Upper lobe of left lung (tissue), 6 donors: ENCODE results near the gene ZNF74. TPM values are rescaled to one million over a fixed set of nuclear protein-coding genes. Genes with fewer than 3 reads are reported as not detected.
A peak's percentile ranks its signal among the peaks of the same experiment; 100 is the strongest.

Source experiments
- ATAC-seq, 2 donors: fragments of 200-7000 bp; cut with Tn5 transposase; one replicate each; pipeline ENCODE4 v1.9.1; 2022; ENCODE audit warnings: mild to moderate bottlenecking in 2 of 2, moderate library complexity in 2 of 2; ENCODE audit not compliant: low FRiP score in 2 of 2
- DNase-seq, 2 donors: peaks; one replicate each; pipeline ENCODE4 v3.0.0-alpha.2; 2019 to 2020
- H3K27ac ChIP-seq, 4 donors: fragments of 200-600 bp; sonication (generic); one replicate each; pipeline ENCODE4 v1.5.1; 2016 to 2019
- H3K27me3 ChIP-seq, 4 donors: fragments of 200-600 bp; sonication (generic); one replicate each; pipeline ENCODE4 v1.5.1; 2017 to 2019
- H3K36me3 ChIP-seq, 4 donors: fragments of 200-600 bp; sonication (generic); one replicate each; pipeline ENCODE4 v1.5.1; 2016 to 2019
- H3K4me1 ChIP-seq, 4 donors: fragments of 200-600 bp; sonication (generic); one replicate each; pipeline ENCODE4 v1.5.1; 2018 to 2019
- H3K4me3 ChIP-seq, 4 donors: fragments of 200-600 bp; sonication (generic); one replicate each; pipeline ENCODE4 v1.5.1; 2017 to 2019; ENCODE audit warnings: mild to moderate bottlenecking in 2 of 4, moderate library complexity in 1 of 4
- H3K9me3 ChIP-seq, 4 donors: fragments of 200-600 bp; sonication (generic); one replicate each; pipeline ENCODE4 v1.5.1; 2018 to 2019
- CTCF ChIP-seq, 6 experiments: fragments of 450-650 bp in 4 of 6; fragments of 200-600 bp in 2 of 6; sonication (generic) in 2 of 6; IDR thresholded peaks; one replicate each; pipeline ENCODE4 v1.5.1; 2016 to 2019; ENCODE audit warnings: antibody characterized with exemption in 6 of 6
- EP300 ChIP-seq, 4 donors: sonication (generic); formaldehyde crosslinking; IDR thresholded peaks; one replicate each; pipeline ENCODE4 v1.5.1; 2017; ENCODE audit warnings: antibody characterized with exemption in 4 of 4, control low read depth in 2 of 4
- POLR2A ChIP-seq, 4 donors: fragments of 450-650 bp; IDR thresholded peaks; one replicate each; pipeline ENCODE4 v1.5.1; 2016 to 2017; ENCODE audit warnings: antibody characterized with exemption in 4 of 4, mild to moderate bottlenecking in 2 of 4
- POLR2AphosphoS5 ChIP-seq, 2 donors: sonication (generic); formaldehyde crosslinking; IDR thresholded peaks; one replicate each; pipeline ENCODE4 v1.5.1; 2017; ENCODE audit warnings: antibody characterized with exemption in 2 of 2
- WGBS, 2 donors: methylation state at CpG; one replicate each; pipeline ENCODE4 v1.1.5; 2017 to 2018; 5-methylcytosine and 5-hydroxymethylcytosine counted together
- total RNA-seq, 6 donors: library from RNA; depleted of rRNA in 4 of 6; stranded (reverse); fragments of >200 nt in 4 of 6; gene quantifications; one replicate each; pipeline versions ENCODE4 v1.1.0 to v1.2.1, GENCODE V29; 2016 to 2021
- donor health status: DM: no; HTN: no; CAD: no; lungs with moderate emphysema.
- donor health status: DM: no; HTN: yes; CAD: no; lungs with severe emphysema.

ZNF74 gene
- total RNA-seq, 6 donors from 2014 or later, result 8.9 to 26.2 (median 12.7) TPM

- no peaks in the 10 kb centered on the region for H3K27me3 ChIP-seq
- TF ChIP-seq EP300 (IDR thresholded peaks at IDR 0.05) (no peak), POLR2A (IDR thresholded peaks at IDR 0.05) (no peak), CTCF (IDR thresholded peaks at IDR 0.05) (no peak), POLR2AphosphoS5 (IDR thresholded peaks at IDR 0.05) (no peak)
- peaks cover 0 to 2% (median 0%) of the 10 kb centered on the region in 4 donors for H3K4me1 ChIP-seq
- no peak for DNase-seq
- no peak overlapping the region for H3K27ac ChIP-seq
- ATAC-seq, result no peak
- WGBS, 2 donors, result 82 to 93% methylated on average over 2 of the region's 2 CpGs
- H3K36me3 ChIP-seq, result peaks cover 0 to 20% (median 2%) of the 10 kb centered on the region in 4 donors
- H3K4me3 ChIP-seq, result no peak overlapping the region
- H3K9me3 ChIP-seq, result no peaks in the 10 kb centered on the region
These were observed 58.0 kb downstream of the ZNF74 start for GRCh38 chr22:20451920-20452319.

GRCh38 chr22:20453222-20453621 is 59.3 kb downstream of the ZNF74 start:
- ATAC-seq (no peak), DNase-seq (no peak)
- Histone ChIP-seq H3K4me3 (no peak overlapping the region), H3K9me3 (no peaks in the 10 kb centered on the region), H3K36me3 (peaks cover 0 to 30% (median 10%) of the 10 kb centered on the region in 4 donors), H3K27ac (no peak overlapping the region), H3K4me1 (peaks cover 0 to 2% (median 0%) of the 10 kb centered on the region in 4 donors), H3K27me3 (no peaks in the 10 kb centered on the region)
- 96 to 98% methylated on average over 3 of the region's 3 CpGs for WGBS, 2 donors
- TF ChIP-seq POLR2A (IDR thresholded peaks at IDR 0.05), result no peak
- no peak for TF ChIP-seq POLR2AphosphoS5 (IDR thresholded peaks at IDR 0.05)
- no peak for TF ChIP-seq EP300 (IDR thresholded peaks at IDR 0.05)
- no peak for TF ChIP-seq CTCF (IDR thresholded peaks at IDR 0.05)

- Histone ChIP-seq H3K27me3 (no peaks in the 10 kb centered on the region), H3K4me3 (no peak overlapping the region), H3K4me1 (peaks cover 0 to 2% (median 0%) of the 10 kb centered on the region in 4 donors), H3K36me3 (peaks cover 0 to 46% (median 19%) of the 10 kb centered on the region in 4 donors), H3K9me3 (no peaks in the 10 kb centered on the region), H3K27ac (no peak overlapping the region)
- no peak for TF ChIP-seq EP300 (IDR thresholded peaks at IDR 0.05)
- ATAC-seq (no peak), DNase-seq (no peak)
- WGBS, 2 donors, result 89 to 91% methylated on average over 8 of the region's 8 CpGs
These were observed 61.7 kb downstream of the ZNF74 start for GRCh38 chr22:20455709-20456063.

- peak in 1 of 2 donors; percentile 80 for DNase-seq
- WGBS, 2 donors, result 23 to 36% methylated on average over 3 to 6 of the region's 6 CpGs
- Histone ChIP-seq H3K9me3 (no peaks in the 10 kb centered on the region), H3K27me3 (no peaks in the 10 kb centered on the region), H3K4me3 (no peak overlapping the region), H3K27ac (no peak overlapping the region), H3K4me1 (peaks cover 0 to 2% (median 0%) of the 10 kb centered on the region in 4 donors), H3K36me3 (peaks cover 0 to 41% (median 18%) of the 10 kb centered on the region in 4 donors)
- TF ChIP-seq POLR2A (IDR thresholded peaks at IDR 0.05) (no peak), CTCF (IDR thresholded peaks at IDR 0.05) (peak; percentile 79 to 93 (median 90)), POLR2AphosphoS5 (IDR thresholded peaks at IDR 0.05) (no peak), EP300 (IDR thresholded peaks at IDR 0.05) (no peak)
- peak; percentile 76 to 92 for ATAC-seq
These were observed 62.2 kb downstream of the ZNF74 start for GRCh38 chr22:20456064-20456721.

- H3K4me1 ChIP-seq, result peaks cover 0 to 2% (median 0%) of the 10 kb centered on the region in 4 donors
- ATAC-seq (peak in 1 of 2 donors; percentile 5), DNase-seq (no peak)
- H3K36me3 ChIP-seq, result peaks cover 0 to 36% (median 18%) of the 10 kb centered on the region in 4 donors
- no peaks in the 10 kb centered on the region for H3K27me3 ChIP-seq
- no peak overlapping the region for H3K4me3 ChIP-seq
- no peak overlapping the region for H3K27ac ChIP-seq
- WGBS, 2 donors, result 90 to 95% methylated on average over 3 of the region's 3 CpGs
- no peaks in the 10 kb centered on the region for H3K9me3 ChIP-seq
- TF ChIP-seq POLR2AphosphoS5 (IDR thresholded peaks at IDR 0.05), result no peak
- no peak for TF ChIP-seq EP300 (IDR thresholded peaks at IDR 0.05)
- no peak for TF ChIP-seq CTCF (IDR thresholded peaks at IDR 0.05)
- no peak for TF ChIP-seq POLR2A (IDR thresholded peaks at IDR 0.05)
These were observed 62.7 kb downstream of the ZNF74 start for GRCh38 chr22:20456722-20457076.
